Mesenchymal stem cell (in vitro differentiated cells and primary cell): ENCODE results near the gene B9D1.

Experiments
- DNase-seq: peaks from one replicate; pipeline ENCODE4 v3.0.0-alpha.2; 2013
- H2AFZ ChIP-seq: one replicate; pipeline ENCODE4 v1.6.1; 2013; ENCODE audit warnings: low read depth, mild to moderate bottlenecking, control low read depth, inconsistent platforms, low read length, moderate library complexity
- H2AK5ac ChIP-seq: 2 replicates; pipeline ENCODE4 v1.6.1; 2013; ENCODE audit warnings: low read length, moderate library complexity, mild to moderate bottlenecking, inconsistent platforms; ENCODE audit not compliant: severe bottlenecking
- H2BK120ac ChIP-seq: one replicate; pipeline ENCODE4 v1.6.1; 2013; ENCODE audit warnings: low read depth, mild to moderate bottlenecking, inconsistent platforms, low read length, moderate library complexity
- H2BK12ac ChIP-seq, 2 experiments: one replicate each; pipeline ENCODE4 v1.6.1; 2013; ENCODE audit warnings: inconsistent platforms in 2 of 2, low read length in 2 of 2, mild to moderate bottlenecking in 2 of 2, moderate library complexity in 2 of 2, control low read depth in 1 of 2
- H2BK15ac ChIP-seq: one replicate; pipeline ENCODE4 v1.6.1; 2013; ENCODE audit warnings: mild to moderate bottlenecking, low read depth, inconsistent platforms; ENCODE audit not compliant: poor library complexity, severe bottlenecking
- H2BK5ac ChIP-seq: 2 replicates; pipeline ENCODE4 v1.6.1; 2013; ENCODE audit warnings: low read depth, mild to moderate bottlenecking, low read length, control low read depth, inconsistent platforms; ENCODE audit not compliant: poor library complexity, severe bottlenecking
- H3K14ac ChIP-seq, 2 experiments: one replicate each; pipeline ENCODE4 v1.6.1; 2013; ENCODE audit warnings: inconsistent platforms in 2 of 2, low read length in 2 of 2, control low read depth in 1 of 2, mild to moderate bottlenecking in 1 of 2, moderate library complexity in 1 of 2
- H3K18ac ChIP-seq, 2 experiments: one replicate each; pipeline ENCODE4 v1.6.1; 2013; ENCODE audit warnings: inconsistent platforms in 2 of 2, low read length in 2 of 2, control low read depth in 1 of 2, low read depth in 1 of 2, mild to moderate bottlenecking in 1 of 2
- H3K23ac ChIP-seq, 2 experiments: one replicate each; pipeline ENCODE4 v1.6.1; 2013; ENCODE audit warnings: inconsistent platforms in 2 of 2, low read length in 2 of 2, mild to moderate bottlenecking in 2 of 2, moderate library complexity in 2 of 2, control low read depth in 1 of 2
- H3K27ac ChIP-seq: 2 replicates; pipeline ENCODE4 v1.5.1; 2013; ENCODE audit warnings: mild to moderate bottlenecking, moderate library complexity, low read length, control low read depth, inconsistent platforms; ENCODE audit not compliant: poor library complexity, severe bottlenecking
- H3K27me3 ChIP-seq, 2 experiments: 2 replicates each; pipeline versions ENCODE4 v1.6.1 to v1.7.0; 2013; ENCODE audit warnings: low read length in 2 of 2, mild to moderate bottlenecking in 2 of 2, moderate library complexity in 2 of 2, control low read depth in 1 of 2, inconsistent platforms in 1 of 2; ENCODE audit not compliant: control insufficient read depth in 1 of 2, insufficient read depth in 1 of 2
- H3K36me3 ChIP-seq, 2 experiments: 2 replicates each; pipeline versions ENCODE4 v1.6.1 to v1.7.0; 2013; ENCODE audit warnings: low read length in 2 of 2, control low read depth in 1 of 2, inconsistent platforms in 1 of 2, low read depth in 1 of 2, mild to moderate bottlenecking in 1 of 2; ENCODE audit not compliant: insufficient read depth in 2 of 2, control insufficient read depth in 1 of 2
- H3K4ac ChIP-seq, 2 experiments: one replicate each; pipeline ENCODE4 v1.6.1; 2013; ENCODE audit warnings: inconsistent platforms in 2 of 2, low read length in 2 of 2, mild to moderate bottlenecking in 2 of 2, moderate library complexity in 2 of 2, control low read depth in 1 of 2, low read depth in 1 of 2
- H3K4me1 ChIP-seq: 2 replicates; pipeline ENCODE4 v1.6.1; 2013; ENCODE audit warnings: low read depth, low read length, control low read depth; ENCODE audit not compliant: control insufficient read depth, insufficient read depth
- H3K4me2 ChIP-seq: 2 replicates; pipeline ENCODE4 v1.6.1; 2013; ENCODE audit warnings: low read length, mild to moderate bottlenecking, inconsistent platforms; ENCODE audit not compliant: poor library complexity, severe bottlenecking
- H3K4me3 ChIP-seq, 2 experiments: 2 replicates each; pipeline versions ENCODE4 v1.5.1 to v1.7.0; 2013; ENCODE audit warnings: low read length in 2 of 2, mild to moderate bottlenecking in 2 of 2, control low read depth in 1 of 2, low read depth in 1 of 2; ENCODE audit not compliant: insufficient read depth in 1 of 2
- H3K79me1 ChIP-seq: replicated peaks from 2 replicates; pipeline ENCODE4 v1.6.1; 2013; ENCODE audit warnings: mild to moderate bottlenecking, control low read depth, low read length, inconsistent platforms; ENCODE audit not compliant: poor library complexity, severe bottlenecking
- H3K9ac ChIP-seq: 2 replicates; pipeline ENCODE4 v1.7.0; 2013; ENCODE audit warnings: mild to moderate bottlenecking, low read length, moderate library complexity
- H3K9me3 ChIP-seq: 2 replicates; pipeline ENCODE4 v1.7.0; 2013; ENCODE audit warnings: mild to moderate bottlenecking, low read length; ENCODE audit not compliant: control insufficient read depth
- H4K8ac ChIP-seq: one replicate; pipeline ENCODE4 v1.6.1; 2013; ENCODE audit warnings: inconsistent platforms, mild to moderate bottlenecking, low read length, moderate library complexity
- H4K91ac ChIP-seq: one replicate; pipeline ENCODE4 v1.6.1; 2013; ENCODE audit warnings: mild to moderate bottlenecking, low read length, inconsistent platforms
- WGBS: methylation state at CpG from one replicate; pipeline ENCODE4 v1.1.7; 2013; ENCODE audit warnings: mixed read lengths; 5-methylcytosine and 5-hydroxymethylcytosine counted together

B9D1 gene

DNA sequence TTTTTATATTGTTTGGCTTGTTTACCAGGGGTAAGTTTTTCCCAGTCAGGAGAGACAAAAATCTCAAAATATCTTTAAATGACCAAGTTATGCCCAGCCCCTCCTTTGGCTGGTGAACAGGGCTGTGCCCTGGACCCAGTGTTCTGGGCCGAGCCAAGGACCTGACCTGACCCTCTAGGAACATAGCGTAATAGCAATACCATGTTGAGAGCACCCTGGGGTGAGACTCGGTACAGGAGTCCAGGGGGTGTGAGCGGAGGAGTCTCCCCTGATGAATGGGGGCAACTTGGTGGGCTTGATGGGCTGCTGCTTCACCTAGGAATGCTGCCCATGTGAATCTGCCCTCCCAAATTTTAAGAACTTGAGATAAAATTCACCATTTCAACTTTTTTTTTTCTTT lies 47.4 kb downstream of the B9D1 start:
- 100% methylated on average over 4 of the region's 4 CpGs for WGBS
- peak overlapping the region; percentile 71 for H2AK5ac ChIP-seq
- no peak overlapping the region for H3K4me2 ChIP-seq

DNA sequence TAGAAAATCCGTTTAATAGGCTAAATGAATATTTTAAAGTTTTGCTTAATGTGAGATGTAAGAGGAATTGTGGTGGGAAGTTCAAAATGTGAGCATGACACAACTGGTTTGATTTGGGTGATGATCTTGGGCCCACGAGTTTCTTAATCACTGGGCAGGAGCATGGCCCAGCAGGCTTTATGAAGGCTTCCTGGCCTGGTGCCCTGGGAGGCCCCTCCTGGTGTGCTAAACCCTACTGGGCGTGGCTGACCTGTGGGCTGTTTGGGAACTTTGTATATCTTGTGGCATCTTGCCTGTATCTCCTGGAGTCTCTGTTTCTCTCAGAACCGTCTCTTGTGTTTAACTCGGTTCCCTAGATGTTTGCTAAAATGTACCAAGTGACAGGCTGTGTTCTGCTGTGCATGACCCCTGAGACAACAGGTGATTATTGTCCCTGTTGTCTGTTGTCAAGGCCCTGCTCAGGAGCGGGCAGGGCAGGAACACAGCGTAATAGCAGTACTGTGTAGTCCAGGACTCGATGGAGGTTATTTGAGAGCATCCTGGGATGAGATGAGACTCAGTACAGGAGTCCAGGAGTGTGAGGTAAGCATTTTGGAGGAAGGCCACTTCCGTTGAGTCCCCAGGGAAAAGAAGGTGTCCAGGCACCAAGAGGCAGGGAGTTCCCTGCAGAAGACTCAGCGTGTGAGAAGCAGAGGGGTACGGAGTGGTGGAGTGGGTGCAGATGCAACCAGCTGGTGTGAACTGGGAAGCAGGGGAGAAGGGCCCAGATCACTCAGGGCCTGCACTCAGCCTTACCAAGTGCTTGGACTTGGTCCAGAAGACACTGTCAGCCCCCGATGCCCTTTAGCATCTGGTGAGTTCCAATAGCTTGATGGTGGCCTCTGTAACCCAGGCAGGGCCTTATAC lies 48.5 kb downstream of the B9D1 start:
- 94% methylated on average over 12 of the region's 12 CpGs for WGBS
- no peak overlapping the region for H2BK15ac ChIP-seq
- H3K23ac ChIP-seq, result no peak overlapping the region
- H3K4me1 ChIP-seq, result peaks cover 36% of the 10 kb centered on the region
- no peak overlapping the region for H3K18ac ChIP-seq
- no peaks in the 10 kb centered on the region for H3K9me3 ChIP-seq
- no peak overlapping the region for H2AFZ ChIP-seq
- no peak overlapping the region for H2AK5ac ChIP-seq
- H2BK120ac ChIP-seq, result no peak overlapping the region
- no peak overlapping the region for H2BK12ac ChIP-seq
- peak overlapping the region; percentile 47 for H3K9ac ChIP-seq
- no peaks in the 10 kb centered on the region for H3K27me3 ChIP-seq
- H3K4me3 ChIP-seq, result no peak overlapping the region
- no peak overlapping the region for H3K27ac ChIP-seq
- H3K79me1 ChIP-seq, result peaks cover 26% of the 10 kb centered on the region
- no peak overlapping the region for H3K4me2 ChIP-seq
- no peak overlapping the region for H3K14ac ChIP-seq
- H4K91ac ChIP-seq, result no peak overlapping the region
- no peak for DNase-seq
- H3K36me3 ChIP-seq, result peaks cover 48 to 81% of the 10 kb centered on the region in 2 experiments
- H4K8ac ChIP-seq, result no peak overlapping the region
- no peak overlapping the region for H3K4ac ChIP-seq
- H2BK5ac ChIP-seq, result no peak overlapping the region

More for the DNA sequence above, 47.4 kb downstream of the B9D1 start:
- Histone ChIP-seq H2BK5ac (no peak overlapping the region), H3K27me3 (no peaks in the 10 kb centered on the region), H3K9ac (no peak overlapping the region), H2AFZ (no peak overlapping the region), H3K4me3 (no peak overlapping the region), H2BK15ac (no peak overlapping the region), H3K36me3 (peaks cover 48 to 76% of the 10 kb centered on the region in 2 experiments), H3K18ac (no peak overlapping the region), H2BK120ac (no peak overlapping the region), H3K14ac (no peak overlapping the region), H3K9me3 (no peaks in the 10 kb centered on the region), H4K8ac (no peak overlapping the region), H3K79me1 (peaks cover 28% of the 10 kb centered on the region), H3K27ac (no peak overlapping the region), H4K91ac (no peak overlapping the region), H3K4ac (no peak overlapping the region), H3K4me1 (peaks cover 28% of the 10 kb centered on the region), H2BK12ac (no peak overlapping the region), H3K23ac (no peak overlapping the region)
- no peak for DNase-seq

DNA sequence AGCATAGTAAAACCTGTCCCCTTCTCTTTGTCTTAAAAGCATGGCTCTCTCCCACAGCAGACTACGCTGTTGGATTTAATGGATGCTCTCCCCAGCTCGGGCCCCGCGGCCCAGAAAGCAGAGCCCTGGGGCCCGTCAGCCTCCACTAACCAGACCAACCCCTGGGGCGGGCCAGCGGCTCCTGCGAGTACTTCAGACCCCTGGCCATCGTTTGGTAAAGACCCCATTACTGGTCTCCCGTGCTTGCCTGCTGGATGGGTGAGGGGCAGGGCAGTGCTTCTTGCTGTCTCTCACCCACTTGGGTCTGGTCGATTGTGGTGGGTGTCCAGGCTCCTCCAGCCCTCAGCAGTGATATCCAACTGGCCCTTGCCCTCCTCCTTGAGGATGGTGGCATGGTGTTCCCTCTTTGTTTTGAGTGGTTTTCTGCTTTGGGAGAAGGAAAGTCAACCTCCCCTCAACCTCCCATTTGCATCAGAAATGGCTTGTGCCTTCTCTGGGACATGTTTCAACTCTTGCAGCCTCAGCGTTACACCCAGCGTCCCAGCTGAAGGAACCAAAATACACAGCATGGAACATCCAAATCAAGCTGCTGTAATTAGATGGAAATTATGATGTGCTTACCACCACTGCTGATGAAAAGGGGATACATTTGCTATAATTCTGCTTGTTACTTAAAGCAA lies 49.3 kb downstream of the B9D1 start:
- over 99% methylated on average over 12 of the region's 13 CpGs for WGBS
- H3K79me1 ChIP-seq, result peaks cover 24% of the 10 kb centered on the region

DNA sequence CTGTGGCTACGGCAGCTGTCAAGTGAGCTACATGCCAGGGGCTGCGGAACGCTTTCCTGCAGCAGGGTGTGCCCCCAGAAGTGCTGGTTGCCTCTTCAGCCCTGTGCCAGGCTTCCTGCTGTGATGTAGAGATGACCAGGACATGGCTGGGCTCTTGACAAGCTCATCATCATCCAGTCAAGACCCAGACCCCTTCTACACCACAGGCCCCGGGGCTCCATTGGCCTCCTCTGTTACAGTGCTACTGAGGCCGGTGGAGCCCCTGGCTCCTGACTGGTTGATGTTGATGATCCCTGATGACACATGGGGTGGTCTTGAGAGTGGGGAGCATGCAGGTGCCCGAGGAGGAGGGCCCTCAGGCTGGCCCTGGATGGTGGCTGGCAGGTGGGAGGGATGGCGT lies 50.1 kb downstream of the B9D1 start:
- H3K14ac ChIP-seq, result no peak overlapping the region
- H3K9ac ChIP-seq, result no peak overlapping the region
- H2BK12ac ChIP-seq, result peak overlapping the region in 1 of 2 experiments; percentile 29
- H3K18ac ChIP-seq, result no peak overlapping the region
- H2AK5ac ChIP-seq, result peak overlapping the region; percentile 19
- no peak for DNase-seq
- H3K27ac ChIP-seq, result no peak overlapping the region
- no peak overlapping the region for H3K4ac ChIP-seq
- H3K4me1 ChIP-seq, result peaks cover 26% of the 10 kb centered on the region
- no peaks in the 10 kb centered on the region for H3K9me3 ChIP-seq
- no peak overlapping the region for H2BK15ac ChIP-seq
- H2BK120ac ChIP-seq, result no peak overlapping the region
- H3K4me2 ChIP-seq, result no peak overlapping the region
- WGBS, result 96% methylated on average over 7 of the region's 7 CpGs
- peaks cover 24% of the 10 kb centered on the region for H3K79me1 ChIP-seq
- H4K8ac ChIP-seq, result no peak overlapping the region
- H3K36me3 ChIP-seq, result peaks cover 43 to 86% of the 10 kb centered on the region in 2 experiments
- no peaks in the 10 kb centered on the region for H3K27me3 ChIP-seq
- no peak overlapping the region for H3K23ac ChIP-seq
- no peak overlapping the region for H2AFZ ChIP-seq
- H4K91ac ChIP-seq, result no peak overlapping the region
- no peak overlapping the region for H3K4me3 ChIP-seq
- H2BK5ac ChIP-seq, result no peak overlapping the region

More for the DNA sequence above, 49.3 kb downstream of the B9D1 start:
- H3K23ac ChIP-seq, result no peak overlapping the region
- peaks cover 34% of the 10 kb centered on the region for H3K4me1 ChIP-seq
- no peak overlapping the region for H2AK5ac ChIP-seq
- H3K27ac ChIP-seq, result no peak overlapping the region
- H3K4ac ChIP-seq, result no peak overlapping the region
- peaks cover 48 to 89% of the 10 kb centered on the region in 2 experiments for H3K36me3 ChIP-seq
- H3K14ac ChIP-seq, result no peak overlapping the region
- H4K8ac ChIP-seq, result no peak overlapping the region
- H3K4me3 ChIP-seq, result no peak overlapping the region
- no peak overlapping the region for H3K4me2 ChIP-seq
- no peak overlapping the region for H2BK5ac ChIP-seq
- H2BK12ac ChIP-seq, result no peak overlapping the region
- no peak overlapping the region for H2AFZ ChIP-seq
- H4K91ac ChIP-seq, result no peak overlapping the region
- H3K9ac ChIP-seq, result peak overlapping the region; percentile 47
- H2BK120ac ChIP-seq, result no peak overlapping the region
- no peaks in the 10 kb centered on the region for H3K27me3 ChIP-seq
- H2BK15ac ChIP-seq, result no peak overlapping the region
- no peak for DNase-seq
- no peak overlapping the region for H3K18ac ChIP-seq
- no peaks in the 10 kb centered on the region for H3K9me3 ChIP-seq
